DND-41 (cell line): ENCODE results near the gene RAPGEF1.

ENCODE experiments used
- EZH2 ChIP-seq: IDR thresholded peaks from 3 replicates; pipeline ENCODE4 v1.6.1; 2012; ENCODE audit warnings: borderline replicate concordance, low read depth, mild to moderate bottlenecking, moderate library complexity, low read length, inconsistent platforms; ENCODE audit not compliant: severe bottlenecking
- TF ChIP-seq, protein P1 (sequence below): IDR thresholded peaks from 2 replicates; pipeline ENCODE4 v1.5.1; 2012; ENCODE audit warnings: borderline replicate concordance, low read length, moderate library complexity, mild to moderate bottlenecking; ENCODE audit not compliant: poor library complexity, severe bottlenecking; ENCODE audit errors: extremely low read depth

DNA sequence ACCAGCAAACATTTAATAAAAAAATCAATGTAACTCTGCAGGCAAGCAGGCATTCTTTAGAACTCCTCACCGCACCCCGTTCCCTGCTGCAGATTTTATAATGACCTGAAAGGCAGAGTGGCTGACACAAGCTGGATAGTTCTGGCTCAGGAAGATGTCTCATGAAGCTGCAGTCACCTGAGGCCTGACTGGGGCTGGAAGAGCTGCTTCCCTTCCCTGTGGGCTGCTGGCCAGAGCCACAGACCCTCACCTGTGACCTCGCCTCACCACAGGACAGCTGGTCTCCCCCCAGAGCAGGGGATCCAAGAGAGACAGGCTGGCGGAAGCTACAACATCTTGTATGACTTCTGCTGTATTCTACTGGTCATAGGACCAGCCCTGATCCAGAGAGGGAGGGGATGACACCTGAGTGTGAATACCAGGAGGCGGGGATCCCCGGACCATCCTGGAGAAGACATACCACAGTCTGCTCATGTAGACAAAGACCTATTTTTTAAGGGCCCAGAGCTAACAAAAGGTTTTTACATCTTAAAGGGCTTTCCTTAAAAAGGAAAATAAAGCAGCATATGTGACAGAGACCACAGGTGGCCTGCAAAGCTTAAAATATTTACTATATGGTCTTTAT is 43.9 kb downstream of the RAPGEF1 start:
- TF ChIP-seq, protein P1, sequence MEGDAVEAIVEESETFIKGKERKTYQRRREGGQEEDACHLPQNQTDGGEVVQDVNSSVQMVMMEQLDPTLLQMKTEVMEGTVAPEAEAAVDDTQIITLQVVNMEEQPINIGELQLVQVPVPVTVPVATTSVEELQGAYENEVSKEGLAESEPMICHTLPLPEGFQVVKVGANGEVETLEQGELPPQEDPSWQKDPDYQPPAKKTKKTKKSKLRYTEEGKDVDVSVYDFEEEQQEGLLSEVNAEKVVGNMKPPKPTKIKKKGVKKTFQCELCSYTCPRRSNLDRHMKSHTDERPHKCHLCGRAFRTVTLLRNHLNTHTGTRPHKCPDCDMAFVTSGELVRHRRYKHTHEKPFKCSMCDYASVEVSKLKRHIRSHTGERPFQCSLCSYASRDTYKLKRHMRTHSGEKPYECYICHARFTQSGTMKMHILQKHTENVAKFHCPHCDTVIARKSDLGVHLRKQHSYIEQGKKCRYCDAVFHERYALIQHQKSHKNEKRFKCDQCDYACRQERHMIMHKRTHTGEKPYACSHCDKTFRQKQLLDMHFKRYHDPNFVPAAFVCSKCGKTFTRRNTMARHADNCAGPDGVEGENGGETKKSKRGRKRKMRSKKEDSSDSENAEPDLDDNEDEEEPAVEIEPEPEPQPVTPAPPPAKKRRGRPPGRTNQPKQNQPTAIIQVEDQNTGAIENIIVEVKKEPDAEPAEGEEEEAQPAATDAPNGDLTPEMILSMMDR, result no peak
- TF ChIP-seq EZH2, result no peak
